ENCODE results near the gene COL27A1.

The COL27A1 gene

DNA sequence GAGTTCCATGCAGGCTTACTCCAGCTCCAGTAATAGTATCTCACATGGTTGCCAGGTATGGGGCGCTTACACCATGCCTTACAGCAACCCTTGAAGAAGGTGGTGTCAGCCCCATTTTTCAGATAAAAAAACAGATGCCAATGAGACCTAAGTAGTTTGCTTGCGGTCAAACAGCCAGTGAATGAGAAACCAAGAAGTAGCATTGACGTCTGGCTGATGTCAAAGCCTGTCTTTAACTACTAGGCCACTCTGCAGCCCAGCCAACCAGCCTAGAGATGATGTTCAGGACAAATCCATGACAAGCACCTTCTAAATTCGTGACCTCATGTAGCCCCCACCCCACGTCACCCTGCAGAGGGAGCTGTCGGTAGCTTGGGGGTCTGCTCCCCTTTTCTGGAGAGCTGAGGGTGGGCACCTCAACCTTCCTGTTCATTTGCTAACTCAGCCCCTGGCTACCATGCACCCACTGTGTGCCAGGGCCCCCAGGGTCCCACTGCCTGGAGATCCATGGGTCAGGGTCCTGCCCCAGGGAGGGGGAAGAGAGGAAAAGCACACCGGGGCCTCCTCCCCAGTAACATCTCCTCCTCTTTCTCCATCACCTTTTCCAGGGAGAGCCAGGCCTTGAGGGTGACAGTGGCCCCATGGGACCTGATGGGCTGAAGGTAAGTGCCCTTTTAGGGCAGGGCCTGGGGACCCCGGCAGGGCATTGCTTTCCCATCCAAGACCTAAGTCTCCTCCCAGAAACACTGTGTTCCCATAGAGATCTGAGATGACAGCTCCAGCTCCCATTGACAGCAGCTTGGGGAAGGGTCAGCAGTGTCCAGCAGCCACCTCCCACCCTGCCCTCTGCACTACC lies 115.0 kb downstream of the COL27A1 start:
- Histone ChIP-seq H3K79me2 (ENCODE audit: insufficient read depth, low read length) (no peaks in the 10 kb centered on the region), H2AFZ (ENCODE audit: low read length) (no peak overlapping the region), H3K4me1 (ENCODE audit: insufficient read depth, low read length, severe bottlenecking) (no peaks in the 10 kb centered on the region), H3F3A (ENCODE audit: insufficient read depth, low read length) (no peaks in the 10 kb centered on the region), H3K9ac (ENCODE audit: low read length) (no peak overlapping the region), H4K20me1 (ENCODE audit: insufficient read depth, low read length) (no peaks in the 10 kb centered on the region), H3K27ac (ENCODE audit: low read depth, low read length, poor library complexity, severe bottlenecking) (no peak overlapping the region), H3K4me2 (ENCODE audit: low read length) (no peak overlapping the region), H3K4me3 (ENCODE audit: low read depth, low read length, poor library complexity, severe bottlenecking) (no peak overlapping the region), H3K9me2 (ENCODE audit: low read depth, low read length) (no peaks in the 10 kb centered on the region), H3K36me3 (ENCODE audit: insufficient read depth, low read length) (no peaks in the 10 kb centered on the region), H3K27me3 (ENCODE audit: insufficient read depth, low read length) (no peaks in the 10 kb centered on the region), H3K9me3 (ENCODE audit: low read length) (no peaks in the 10 kb centered on the region)
- no peak for TF ChIP-seq EZH2 (IDR thresholded peaks at IDR 0.05; ENCODE audit: borderline replicate concordance, low read length)
- TF ChIP-seq, protein P1, sequence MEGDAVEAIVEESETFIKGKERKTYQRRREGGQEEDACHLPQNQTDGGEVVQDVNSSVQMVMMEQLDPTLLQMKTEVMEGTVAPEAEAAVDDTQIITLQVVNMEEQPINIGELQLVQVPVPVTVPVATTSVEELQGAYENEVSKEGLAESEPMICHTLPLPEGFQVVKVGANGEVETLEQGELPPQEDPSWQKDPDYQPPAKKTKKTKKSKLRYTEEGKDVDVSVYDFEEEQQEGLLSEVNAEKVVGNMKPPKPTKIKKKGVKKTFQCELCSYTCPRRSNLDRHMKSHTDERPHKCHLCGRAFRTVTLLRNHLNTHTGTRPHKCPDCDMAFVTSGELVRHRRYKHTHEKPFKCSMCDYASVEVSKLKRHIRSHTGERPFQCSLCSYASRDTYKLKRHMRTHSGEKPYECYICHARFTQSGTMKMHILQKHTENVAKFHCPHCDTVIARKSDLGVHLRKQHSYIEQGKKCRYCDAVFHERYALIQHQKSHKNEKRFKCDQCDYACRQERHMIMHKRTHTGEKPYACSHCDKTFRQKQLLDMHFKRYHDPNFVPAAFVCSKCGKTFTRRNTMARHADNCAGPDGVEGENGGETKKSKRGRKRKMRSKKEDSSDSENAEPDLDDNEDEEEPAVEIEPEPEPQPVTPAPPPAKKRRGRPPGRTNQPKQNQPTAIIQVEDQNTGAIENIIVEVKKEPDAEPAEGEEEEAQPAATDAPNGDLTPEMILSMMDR (IDR thresholded peaks at IDR 0.05; ENCODE audit: low read length) = no peak

DNA sequence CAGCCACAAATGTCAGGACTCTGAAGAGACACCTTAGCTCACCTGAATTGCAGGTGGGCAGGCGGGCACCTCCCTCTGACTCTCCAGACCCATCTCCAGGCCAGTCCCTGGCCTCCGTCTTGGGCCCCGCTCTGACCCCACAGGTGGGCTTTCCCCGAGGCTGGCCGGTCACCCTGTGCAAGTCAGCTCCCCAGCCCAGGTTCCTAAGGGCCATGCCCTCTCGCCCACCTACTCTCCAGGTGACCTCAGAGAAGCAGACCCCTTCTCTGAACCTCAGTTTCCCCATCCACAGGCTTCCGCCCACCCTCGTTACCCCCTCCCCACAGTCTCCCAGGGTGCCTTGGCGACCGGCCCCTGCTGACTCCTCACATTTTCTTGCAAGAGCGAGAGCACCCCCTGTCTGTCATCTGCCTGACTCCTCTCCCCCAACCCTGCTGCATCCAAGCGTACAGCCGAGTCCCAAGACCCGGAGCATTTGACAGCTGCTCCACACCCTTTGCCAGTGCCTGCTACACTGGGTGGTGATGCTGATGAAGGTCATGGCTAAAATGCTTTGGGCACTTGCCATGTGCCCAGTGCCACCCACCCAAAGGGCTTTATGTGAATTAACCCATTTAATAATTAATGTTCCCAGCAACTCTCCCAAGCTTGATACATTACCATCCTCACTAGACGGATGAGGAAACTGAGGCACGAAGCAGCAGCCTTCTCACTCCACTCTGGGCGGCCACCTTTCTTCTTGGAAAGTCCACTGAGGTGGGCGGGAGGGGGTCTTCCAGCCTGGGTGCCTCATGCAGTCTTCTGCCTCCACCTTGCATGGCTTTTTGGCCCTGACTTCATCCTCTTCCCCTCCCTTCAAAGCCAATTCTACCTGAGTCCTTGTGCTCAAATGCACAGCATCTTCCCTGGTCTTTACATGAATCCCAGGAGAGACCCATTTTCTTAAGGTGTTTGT lies 116.5 kb downstream of the COL27A1 start:
- Histone ChIP-seq H2AFZ (ENCODE audit: low read length) (no peak overlapping the region), H3K4me2 (ENCODE audit: low read length) (no peak overlapping the region), H3K4me1 (ENCODE audit: insufficient read depth, low read length, severe bottlenecking) (no peaks in the 10 kb centered on the region), H4K20me1 (ENCODE audit: insufficient read depth, low read length) (no peaks in the 10 kb centered on the region), H3K27ac (ENCODE audit: low read depth, low read length, poor library complexity, severe bottlenecking) (no peak overlapping the region), H3K27me3 (ENCODE audit: insufficient read depth, low read length) (no peaks in the 10 kb centered on the region), H3K9me3 (ENCODE audit: low read length) (no peaks in the 10 kb centered on the region), H3K9ac (ENCODE audit: low read length) (no peak overlapping the region), H3K9me2 (ENCODE audit: low read depth, low read length) (no peaks in the 10 kb centered on the region), H3F3A (ENCODE audit: insufficient read depth, low read length) (no peaks in the 10 kb centered on the region), H3K4me3 (ENCODE audit: low read depth, low read length, poor library complexity, severe bottlenecking) (no peak overlapping the region), H3K79me2 (ENCODE audit: insufficient read depth, low read length) (no peaks in the 10 kb centered on the region), H3K36me3 (ENCODE audit: insufficient read depth, low read length) (no peaks in the 10 kb centered on the region)
- TF ChIP-seq, protein P1 (IDR thresholded peaks at IDR 0.05; ENCODE audit: low read length) = peak; percentile 52
- no peak for TF ChIP-seq EZH2 (IDR thresholded peaks at IDR 0.05; ENCODE audit: borderline replicate concordance, low read length)

DNA sequence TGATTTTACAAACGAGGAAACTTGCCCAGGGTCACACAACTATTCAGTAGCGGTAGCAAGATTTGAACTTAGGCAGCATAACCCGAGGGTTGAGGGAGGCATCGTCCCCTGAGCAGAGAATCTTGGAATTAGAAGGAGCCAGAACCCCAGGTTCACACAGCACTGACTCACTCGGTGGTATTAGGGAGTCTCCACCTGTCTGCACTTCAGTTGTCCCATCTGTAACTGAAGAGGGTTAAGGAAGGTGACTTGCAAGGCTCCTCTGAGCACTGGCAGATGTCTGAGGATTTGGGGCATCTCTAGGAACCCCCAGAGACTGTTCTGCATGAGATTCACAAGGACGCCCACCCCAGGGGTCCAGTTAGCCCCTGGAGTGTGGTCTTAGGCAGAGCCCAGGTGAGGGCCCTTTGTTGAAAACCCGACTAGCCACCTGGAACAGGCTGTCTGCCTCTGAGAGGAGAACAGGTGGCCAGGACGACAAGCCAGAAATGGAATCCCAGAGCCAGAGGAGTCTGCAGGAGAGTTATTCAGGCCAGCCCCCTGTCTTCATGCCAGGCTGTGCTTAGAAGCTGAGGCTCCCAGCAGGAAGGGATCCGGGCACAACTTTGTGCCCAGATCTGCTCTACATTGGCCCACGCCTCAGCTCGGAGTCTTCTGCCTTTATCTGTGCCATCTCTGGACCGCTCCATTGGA lies 117.5 kb downstream of the COL27A1 start:
- H3K9me2 ChIP-seq (ENCODE audit: low read depth, low read length) = no peaks in the 10 kb centered on the region
- H3K4me1 ChIP-seq (ENCODE audit: insufficient read depth, low read length, severe bottlenecking) = no peaks in the 10 kb centered on the region
- H2AFZ ChIP-seq (ENCODE audit: low read length) = no peak overlapping the region
- H3F3A ChIP-seq (ENCODE audit: insufficient read depth, low read length) = no peaks in the 10 kb centered on the region
- no peak overlapping the region for H3K9ac ChIP-seq (ENCODE audit: low read length)
- H3K4me2 ChIP-seq (ENCODE audit: low read length) = no peak overlapping the region
- H4K20me1 ChIP-seq (ENCODE audit: insufficient read depth, low read length) = no peaks in the 10 kb centered on the region
- no peak for TF ChIP-seq EZH2 (IDR thresholded peaks at IDR 0.05; ENCODE audit: borderline replicate concordance, low read length)
- TF ChIP-seq, protein P1 (IDR thresholded peaks at IDR 0.05; ENCODE audit: low read length) = no peak
- no peaks in the 10 kb centered on the region for H3K27me3 ChIP-seq (ENCODE audit: insufficient read depth, low read length)
- no peak overlapping the region for H3K27ac ChIP-seq (ENCODE audit: low read depth, low read length, poor library complexity, severe bottlenecking)
- no peak overlapping the region for H3K4me3 ChIP-seq (ENCODE audit: low read depth, low read length, poor library complexity, severe bottlenecking)
- no peaks in the 10 kb centered on the region for H3K36me3 ChIP-seq (ENCODE audit: insufficient read depth, low read length)
- H3K9me3 ChIP-seq (ENCODE audit: low read length) = no peaks in the 10 kb centered on the region
- H3K79me2 ChIP-seq (ENCODE audit: insufficient read depth, low read length) = no peaks in the 10 kb centered on the region

All from OCI-LY1 (cell line).